PC-9 (cell line): ENCODE measurements around the gene PTOV1. TPM values are rescaled to one million over a fixed set of nuclear protein-coding genes. Genes with fewer than 3 reads are reported as not detected.

Experiments used
- BruUV-seq: library from RNA; stranded (reverse); fragments of 400-500 nt; replicated peaks from 2 replicates; lab custom pipeline; 2021; lab: Mats Ljungman, UMichigan
- CTCF ChIA-PET: fragments of 300-600 bp; sonication (Branson Sonifier 250); formaldehyde crosslinking; loops from one replicate; lab custom pipeline; 2022; ENCODE audit warnings: antibody characterized with exemption; lab: Charles Lee
- POLR2A ChIA-PET: fragments of 300-600 bp; sonication (Branson Sonifier 250); formaldehyde crosslinking; loops from one replicate; lab custom pipeline; 2022; ENCODE audit warnings: antibody characterized with exemption; ENCODE audit not compliant: unreplicated experiment; lab: Charles Lee
- DNase-seq, 2 experiments: peaks; one replicate each; pipeline versions ENCODE4 v3.0.0 to v3.0.0-alpha.2; 2015 to 2022; ENCODE audit warnings: mixed read lengths in 1 of 2
- H2AFZ ChIP-seq: fragments of 200-600 bp; sonication (generic); 2 replicates; pipeline ENCODE4 v1.8.1; 2017; ENCODE audit warnings: antibody characterized with exemption
- H3F3A ChIP-seq: fragments of 200-600 bp; sonication (generic); 2 replicates; pipeline ENCODE4 v1.8.1; 2017; ENCODE audit warnings: antibody characterized with exemption, mild to moderate bottlenecking, low read depth; ENCODE audit not compliant: insufficient read depth
- H3K27ac ChIP-seq: fragments of 200-600 bp; sonication (generic); 2 replicates; pipeline ENCODE4 v1.6.1; 2016; ENCODE audit warnings: mixed run types
- H3K27me3 ChIP-seq: fragments of 200-600 bp; sonication (generic); 2 replicates; pipeline ENCODE4 v1.6.1; 2016; ENCODE audit warnings: low read depth, mixed run types; ENCODE audit not compliant: insufficient read depth
- H3K36me3 ChIP-seq: fragments of 200-600 bp; sonication (generic); 2 replicates; pipeline ENCODE4 v1.6.1; 2016; ENCODE audit warnings: low read depth, mixed run types
- H3K4me1 ChIP-seq: fragments of 200-600 bp; sonication (generic); replicated peaks from 2 replicates; pipeline ENCODE4 v1.6.1; 2016; ENCODE audit warnings: mixed run types; ENCODE audit not compliant: insufficient read depth
- H3K4me2 ChIP-seq: fragments of 200-600 bp; sonication (generic); 2 replicates; pipeline ENCODE4 v1.6.1; 2017; ENCODE audit warnings: mixed run types
- H3K4me3 ChIP-seq: fragments of 200-600 bp; sonication (generic); 2 replicates; pipeline ENCODE4 v1.6.1; 2016; ENCODE audit warnings: mixed run types
- H3K79me2 ChIP-seq: fragments of 200-600 bp; sonication (generic); 2 replicates; pipeline ENCODE4 v1.6.1; 2017; ENCODE audit warnings: low read depth, mixed run types
- H3K9me2 ChIP-seq: fragments of 200-600 bp; sonication (generic); 2 replicates; pipeline ENCODE4 v1.8.1; 2017; ENCODE audit warnings: mild to moderate bottlenecking; ENCODE audit not compliant: insufficient read depth
- H3K9me3 ChIP-seq: fragments of 200-600 bp; sonication (generic); 2 replicates; pipeline ENCODE4 v1.8.1; 2016; ENCODE audit warnings: low read depth; ENCODE audit not compliant: insufficient read depth
- H4K20me1 ChIP-seq: fragments of 200-600 bp; sonication (generic); 2 replicates; pipeline ENCODE4 v1.8.1; 2017; ENCODE audit not compliant: insufficient read depth
- CTCF ChIP-seq: fragments of 200-600 bp; sonication (generic); conservative IDR thresholded peaks from 2 replicates; pipeline ENCODE4 v1.6.1; 2017; ENCODE audit warnings: mixed run types, antibody characterized with exemption, mild to moderate bottlenecking, moderate library complexity
- EZH2 ChIP-seq: fragments of 200-600 bp; sonication (generic); IDR thresholded peaks from 2 replicates; pipeline ENCODE4 v1.8.0; 2017; ENCODE audit warnings: antibody characterized with exemption, low read depth
- intact Hi-C: fragments of 100-400 bp; cut with micrococcal nuclease; formaldehyde crosslinking; loops from one replicate; pipeline ENCODE4 v1.10.0; 2022; ENCODE audit not compliant: unreplicated experiment
- total RNA-seq: library from RNA; stranded (reverse); gene quantifications from 2 replicates; pipeline ENCODE4 v1.2.3, GENCODE V29; 2021

PTOV1 gene
- total RNA-seq, 1 experiment from 2014 or later: 155 TPM

GRCh38 chr19:49809941-49810389 lies 41.0 kb upstream of the PTOV1 start:
- Histone ChIP-seq H3K79me2 (no peaks in the 10 kb centered on the region), H2AFZ (no peak overlapping the region), H3K9me3 (no peaks in the 10 kb centered on the region), H3K4me2 (peak overlapping the region; percentile 71), H4K20me1 (peaks cover 6% of the 10 kb centered on the region; the same call in 1 of the 2 replicates), H3K4me1 (peaks cover 15% of the 10 kb centered on the region), H3K9me2 (no peaks in the 10 kb centered on the region), H3K36me3 (no peaks in the 10 kb centered on the region), H3K4me3 (peak overlapping the region; percentile 60; the same call in 1 of the 2 replicates), H3K27ac (no peak overlapping the region), H3K27me3 (no peaks in the 10 kb centered on the region), H3F3A (peaks cover 46% of the 10 kb centered on the region; the same call in 1 of the 2 replicates)
- ChIA-PET POLR2A (interaction anchor here (0.5 kb wide), 1 partner anchor 448 kb away, joined by 13 read pairs; the partner anchor contains the start of gene TEAD2), CTCF (no interaction called here)
- intact Hi-C loops: no loop called here
- no peak for DNase-seq
- TF ChIP-seq EZH2 (no peak), CTCF (no peak)
- BruUV-seq: no TSS peak

GRCh38 chr19:49811328-49811727 lies 39.6 kb upstream of the PTOV1 start:
- BruUV-seq: no TSS peak
- DNase-seq: no peak
- Histone ChIP-seq H3K4me3 (no peak overlapping the region), H3K36me3 (no peaks in the 10 kb centered on the region), H4K20me1 (peaks cover 6% of the 10 kb centered on the region; the same call in 1 of the 2 replicates), H3K27me3 (no peaks in the 10 kb centered on the region), H3K79me2 (no peaks in the 10 kb centered on the region), H3K9me2 (no peaks in the 10 kb centered on the region), H3K4me2 (no peak overlapping the region), H2AFZ (no peak overlapping the region), H3F3A (peaks cover 41% of the 10 kb centered on the region; the same call in 1 of the 2 replicates), H3K27ac (no peak overlapping the region), H3K4me1 (peaks cover 15% of the 10 kb centered on the region), H3K9me3 (no peaks in the 10 kb centered on the region)
- ChIA-PET POLR2A (interaction anchor here (0.6 kb wide), 1 partner anchor 119 kb away, joined by 4 read pairs; no protein-coding TSS in a partner anchor), CTCF (no interaction called here)
- intact Hi-C loops: no loop called here
- no peak for TF ChIP-seq EZH2
- no peak for TF ChIP-seq CTCF

GRCh38 chr19:49812452-49812996 lies 38.4 kb upstream of the PTOV1 start:
- CTCF ChIA-PET: interaction anchor here (1.0 kb wide), 1 partner anchor 45 kb away, joined by 7 read pairs; the partner anchor contains the start of gene AP2A1
- Histone ChIP-seq H2AFZ (peak overlapping the region; percentile 77), H3K9me2 (no peaks in the 10 kb centered on the region), H3K4me3 (peak overlapping the region; percentile 74), H3F3A (peaks cover 40% of the 10 kb centered on the region), H3K79me2 (no peaks in the 10 kb centered on the region), H3K4me1 (peaks cover 23% of the 10 kb centered on the region), H3K27me3 (no peaks in the 10 kb centered on the region), H3K27ac (no peak overlapping the region; the same call in 1 of the 2 replicates), H4K20me1 (peaks cover 6% of the 10 kb centered on the region; the same call in 1 of the 2 replicates), H3K36me3 (no peaks in the 10 kb centered on the region), H3K4me2 (peak overlapping the region; percentile 86), H3K9me3 (no peaks in the 10 kb centered on the region)
- TF ChIP-seq EZH2 (no peak), CTCF (no peak)
- POLR2A ChIA-PET: interaction anchor here (0.7 kb wide), 2 partner anchors 402 to 699 kb away, joined by 3 to 5 read pairs; partner anchors contain the start of gene JOSD2
- BruUV-seq: TSS peak; percentile 52
- DNase-seq: no peak
- intact Hi-C loops: no loop called here
